Measurements from ENCODE around the gene MRPL1.

DNA sequence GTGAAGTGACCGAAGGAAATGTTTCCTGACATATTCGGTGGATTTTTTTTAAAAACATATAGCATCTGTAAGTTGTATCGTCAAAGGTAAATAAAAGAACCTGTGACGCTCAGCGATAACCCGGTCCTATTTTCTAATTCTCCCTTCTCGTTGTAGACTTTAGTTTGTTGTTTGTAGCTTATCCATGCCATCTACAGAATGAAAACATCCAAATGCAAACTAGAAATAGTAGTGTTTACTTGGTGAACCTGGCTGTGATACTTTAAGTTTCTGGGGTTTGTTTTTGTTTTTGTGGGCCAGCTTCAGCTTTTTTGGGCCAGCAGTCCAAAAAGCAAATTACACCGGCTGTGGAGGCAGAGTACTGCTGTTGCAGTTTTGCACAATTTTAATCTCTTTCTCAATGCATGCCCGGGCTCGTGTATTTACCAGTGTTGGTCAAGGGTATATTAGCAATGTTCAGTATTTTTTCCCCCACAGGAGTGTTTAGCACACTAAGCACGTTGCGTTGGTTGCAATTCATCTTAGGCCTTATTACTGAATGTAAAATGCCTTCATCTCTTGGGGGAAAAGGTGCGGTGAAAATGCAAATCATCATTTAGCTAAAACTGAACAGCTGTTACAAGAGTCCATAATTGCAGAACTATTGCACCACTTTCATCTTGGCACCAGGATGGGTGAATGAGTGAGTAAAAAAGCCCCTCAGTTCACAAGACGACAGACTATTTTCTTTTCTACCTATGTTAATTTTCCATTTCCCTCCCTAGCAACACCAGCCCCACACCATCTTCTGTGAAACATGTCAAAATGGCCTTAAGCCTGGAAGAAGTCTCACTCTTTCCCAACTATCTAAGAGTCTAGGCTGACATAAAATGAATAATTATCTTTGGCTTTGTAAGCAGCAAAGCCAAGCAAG lies 41.7 kb upstream of the MRPL1 start:
- TF ChIP-seq HOXB6 (CRISPR knock-in tag; IDR thresholded peaks at IDR 0.05; ENCODE audit: borderline replicate concordance): no peak
- TF ChIP-seq PHF8 (IDR thresholded peaks at IDR 0.05; ENCODE audit: borderline replicate concordance, low read length): no peak
- TF ChIP-seq RFX5 (IDR thresholded peaks at IDR 0.05; ENCODE audit: low read depth, low read length): no peak

All from K562 (cell line).